HG03558 (cell line): ENCODE data around the gene TIMP1.
"Not testable (repeated sequence)": the region's sequence is repeated elsewhere in the genome, so short reads cannot be mapped to it uniquely, and the experiment has no call there.

Experiments used
- ATAC-seq: cut with Tn5 transposase; IDR thresholded peaks from one replicate; pipeline ENCODE4 v1.9.1; 2021; ENCODE audit warnings: moderate number of reproducible peaks; ENCODE audit not compliant: unreplicated experiment; ENCODE audit errors: extremely low read depth

Gene TIMP1

DNA sequence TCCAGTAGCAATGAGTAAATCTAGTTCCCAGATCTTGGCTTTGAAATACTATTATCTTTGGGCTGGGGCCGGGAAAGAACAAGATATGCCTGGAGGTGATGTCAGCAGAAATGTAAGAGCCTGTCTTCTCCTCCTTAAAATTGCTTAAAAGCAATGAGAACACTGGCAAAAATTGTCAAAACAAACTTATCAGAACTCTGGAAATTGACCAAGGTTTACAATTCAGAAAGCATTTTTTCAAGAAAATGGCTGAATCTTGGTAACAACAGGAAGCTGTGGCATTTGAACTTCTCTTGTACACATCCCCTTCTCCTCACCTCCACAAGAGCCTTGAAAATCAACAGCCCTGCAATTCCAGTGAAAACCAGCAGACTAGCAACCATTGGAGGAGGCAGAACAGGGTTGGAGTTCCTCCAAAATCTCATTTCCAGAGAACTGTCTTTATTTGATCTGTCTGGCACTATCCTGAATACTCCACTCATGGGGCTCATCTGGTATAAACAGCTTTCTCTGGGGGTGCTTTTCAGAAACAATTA lies 13.5 kb downstream of the TIMP1 start:
- ATAC-seq: no peak

DNA sequence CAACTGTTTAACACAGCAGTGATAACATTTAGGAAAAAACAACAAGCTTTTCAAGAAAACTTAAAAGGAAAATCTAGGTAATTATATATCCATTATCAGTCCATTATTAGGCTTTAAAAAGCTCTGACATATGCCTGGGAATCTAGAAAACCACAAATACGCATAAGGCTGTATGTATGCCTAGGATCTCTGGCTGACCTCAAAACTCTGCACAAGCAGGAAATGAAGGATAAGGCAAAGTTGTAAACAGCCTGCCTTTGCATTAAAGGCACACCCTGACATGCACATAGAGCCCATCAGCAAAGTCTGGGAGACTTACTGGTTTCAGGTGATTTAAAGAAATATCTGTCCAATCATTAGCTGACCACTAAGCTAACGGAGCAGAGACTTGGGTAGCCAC lies 14.0 kb downstream of the TIMP1 start:
- ATAC-seq: no peak

GRCh38 chrX:47597222-47597621 lies 15.0 kb downstream of the TIMP1 start:
- ATAC-seq: no peak

GRCh38 chrX:47603125-47603524 lies 20.9 kb downstream of the TIMP1 start:
- ATAC-seq: not testable (repeated sequence)

GRCh38 chrX:47605024-47605423 lies 22.8 kb downstream of the TIMP1 start:
- ATAC-seq: no peak

- ATAC-seq: no peak
Measured at GRCh38 chrX:47607091-47607490, 24.9 kb downstream of the TIMP1 start.

DNA sequence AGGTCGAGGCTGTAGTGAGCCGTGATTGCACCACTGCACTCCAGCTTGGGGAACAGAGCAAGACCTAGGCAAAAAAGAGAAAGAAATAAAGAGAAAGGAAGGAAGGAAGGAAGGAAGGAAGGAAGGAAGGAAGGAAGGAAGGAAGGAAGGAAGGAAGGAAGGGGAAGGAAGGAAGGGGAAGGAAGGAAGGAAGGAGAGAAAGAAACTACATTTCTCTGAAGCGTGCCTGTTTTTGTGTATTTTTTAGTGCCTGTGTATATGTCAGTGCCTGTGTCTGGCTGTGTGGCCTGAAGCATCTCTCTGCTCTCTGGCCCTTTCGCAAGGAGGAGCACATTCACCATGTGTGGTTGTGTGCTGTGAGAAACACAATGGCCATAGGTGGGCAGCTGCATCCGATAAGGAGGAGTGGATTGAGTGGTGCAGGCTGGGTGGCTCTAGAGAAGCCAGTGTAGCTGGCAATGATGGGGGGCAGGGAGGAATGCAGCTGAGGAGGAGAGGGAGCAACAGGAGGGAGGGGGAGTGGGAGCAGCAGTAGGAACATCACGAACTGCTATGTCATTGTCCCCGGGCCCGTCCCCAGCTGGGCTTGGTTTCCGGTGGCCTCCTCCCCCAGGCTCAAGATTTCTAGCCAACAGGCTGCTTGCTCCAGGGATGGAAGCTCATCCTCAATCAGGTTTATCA lies 26.0 kb downstream of the TIMP1 start:
- no peak for ATAC-seq

DNA sequence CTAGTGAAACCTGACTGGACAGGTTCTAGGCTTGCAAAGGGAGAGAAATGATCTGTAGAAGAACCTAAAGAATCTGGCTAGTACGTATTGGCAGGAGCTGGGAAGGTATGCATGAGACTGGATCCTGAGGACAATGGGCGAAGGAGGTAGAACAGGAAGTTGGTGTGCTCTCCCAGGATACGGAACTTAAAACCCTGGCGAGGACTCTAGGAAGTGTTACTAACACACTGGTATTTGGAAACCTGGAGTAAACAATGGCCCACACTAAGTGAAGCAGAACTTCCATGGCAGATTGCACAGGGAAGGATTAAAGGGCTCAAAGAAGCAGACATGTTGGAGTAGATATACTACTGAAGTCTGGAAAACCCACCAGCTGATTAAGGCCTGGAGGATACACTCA lies 28.3 kb downstream of the TIMP1 start:
- ATAC-seq: no peak

DNA sequence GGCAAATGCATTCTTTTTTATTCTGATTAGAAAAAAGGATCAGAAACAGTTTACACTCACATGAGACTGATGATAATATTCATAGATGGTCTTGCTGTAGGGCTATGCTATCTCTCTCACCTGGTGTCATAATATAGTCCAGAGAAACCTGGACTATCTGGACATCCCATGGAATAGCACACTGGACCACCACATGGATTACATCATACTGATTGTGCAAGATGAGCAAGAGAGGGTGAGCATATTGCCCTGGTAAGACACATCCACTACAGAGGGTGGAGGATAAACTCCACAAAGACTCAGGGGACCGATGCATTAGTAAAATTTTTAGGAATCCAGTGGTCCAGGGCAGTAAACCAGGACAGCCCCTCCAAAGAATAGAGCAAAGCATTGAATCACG lies 29.3 kb downstream of the TIMP1 start:
- no peak for ATAC-seq

GRCh38 chrX:47611926-47612325 lies 29.7 kb downstream of the TIMP1 start:
- ATAC-seq: no peak

GRCh38 chrX:47612418-47612817 lies 30.2 kb downstream of the TIMP1 start:
- no peak for ATAC-seq

DNA sequence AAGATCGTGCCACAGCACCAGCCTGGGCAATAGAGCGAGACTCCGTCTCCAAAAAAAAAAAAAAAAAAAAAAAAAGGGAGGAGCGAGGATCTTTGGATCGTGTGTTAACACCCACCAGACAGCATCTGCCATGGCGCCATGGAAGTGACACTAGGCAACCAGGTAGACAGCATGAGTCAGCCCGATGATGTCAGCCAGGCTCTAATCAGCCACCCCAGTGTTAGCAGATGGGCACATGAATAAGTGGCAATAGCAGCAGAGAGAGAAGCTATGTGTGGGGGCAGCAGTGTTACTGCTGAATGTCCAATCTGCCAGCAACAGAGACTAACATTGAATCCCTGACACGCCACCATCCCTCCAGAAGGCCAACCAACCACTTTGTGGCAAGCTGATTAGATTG lies 30.8 kb downstream of the TIMP1 start:
- no peak for ATAC-seq

DNA sequence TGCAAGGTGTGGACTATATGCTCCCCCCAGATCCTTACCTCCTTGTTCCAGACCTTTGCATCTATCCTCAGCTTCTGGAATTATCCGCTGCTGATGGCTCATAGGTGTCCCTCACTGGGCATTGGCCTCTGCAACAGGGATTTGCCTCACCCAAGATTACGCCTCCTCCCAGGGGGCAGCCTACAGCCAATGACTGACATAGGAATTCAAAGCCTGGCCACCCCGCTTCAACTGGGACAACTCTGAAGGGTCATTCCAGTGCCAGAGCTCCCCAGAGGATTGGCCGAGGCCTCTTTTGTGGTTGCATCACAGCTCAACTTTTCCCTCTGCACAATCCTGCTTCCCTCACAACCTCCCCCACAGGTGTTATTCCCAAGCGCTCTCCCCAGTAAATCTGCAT lies 32.4 kb downstream of the TIMP1 start:
- ATAC-seq: no peak

- ATAC-seq: no peak
Measured at GRCh38 chrX:47618923-47619485, 36.8 kb downstream of the TIMP1 start.

- ATAC-seq: no peak
Measured at GRCh38 chrX:47619486-47620302, 37.5 kb downstream of the TIMP1 start, which contains the start of gene SYN1. Gene SYN1 (minus strand): TSS chrX:47619857. CDS start chrX:47619728, 129 bp downstream.

DNA sequence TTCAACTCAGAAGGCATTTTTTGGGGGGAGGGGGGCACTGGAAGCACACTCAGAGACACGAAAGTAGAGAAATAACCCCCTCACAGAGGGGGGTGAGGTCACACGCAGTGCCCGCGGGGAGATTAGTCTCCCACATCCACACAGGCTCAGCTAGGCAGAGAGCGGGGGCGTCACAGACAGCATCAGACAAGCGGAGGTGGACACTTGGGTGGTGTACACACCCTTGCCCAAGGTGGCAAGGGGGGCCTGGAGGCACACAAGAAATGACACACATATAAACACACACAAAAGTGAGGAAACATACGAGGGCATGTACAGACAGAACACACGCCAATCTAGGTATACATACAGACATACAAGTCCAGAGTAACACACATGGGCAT lies 38.1 kb downstream of the TIMP1 start:
- ATAC-seq: no peak

GRCh38 chrX:47621851-47622250 lies 39.6 kb downstream of the TIMP1 start:
- no peak for ATAC-seq

DNA sequence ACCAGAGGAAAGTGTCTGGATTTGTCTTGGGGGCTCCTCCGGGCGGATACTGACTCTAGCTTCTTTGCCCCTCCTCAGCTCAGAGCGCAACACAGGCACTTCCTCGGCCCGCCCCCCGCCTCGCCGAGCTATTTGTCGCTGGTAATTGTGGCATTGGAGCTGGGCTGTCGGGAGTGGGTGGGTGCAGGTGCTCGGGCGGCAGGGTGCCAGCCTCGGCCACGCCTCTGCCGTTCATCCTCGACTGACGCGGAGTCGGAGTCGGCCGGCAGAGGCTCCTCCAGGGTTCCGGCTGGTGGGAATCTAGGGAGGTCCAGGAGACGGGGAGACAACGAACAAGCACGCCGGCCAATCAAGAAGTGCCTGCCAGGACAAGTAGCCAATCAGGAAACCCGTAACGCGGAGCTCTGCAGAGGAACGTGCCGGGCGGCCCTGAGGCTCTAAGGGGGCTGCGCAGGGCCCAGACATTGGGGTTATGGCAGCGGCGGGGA lies 41.3 kb downstream of the TIMP1 start:
- ATAC-seq: no peak

DNA sequence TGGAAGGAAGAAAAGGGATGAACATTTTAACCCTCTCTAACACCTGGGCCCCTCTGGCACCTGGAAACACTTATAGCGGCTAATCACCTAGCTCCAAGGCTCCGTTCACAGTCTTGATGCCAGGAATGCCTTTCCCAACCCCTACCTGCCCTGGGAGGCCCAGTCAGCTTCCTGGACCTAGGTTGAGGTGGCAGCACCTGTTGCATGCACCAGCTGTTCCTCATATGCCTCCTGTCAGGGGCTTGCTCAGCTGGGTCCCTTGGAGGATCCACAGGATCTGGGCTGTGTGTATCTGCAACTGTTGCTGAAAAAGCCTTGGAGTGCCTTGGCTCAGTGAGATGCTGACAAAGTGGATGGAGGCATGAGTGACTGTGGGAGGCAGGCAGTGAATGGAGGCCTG lies 43.1 kb downstream of the TIMP1 start:
- no peak for ATAC-seq

DNA sequence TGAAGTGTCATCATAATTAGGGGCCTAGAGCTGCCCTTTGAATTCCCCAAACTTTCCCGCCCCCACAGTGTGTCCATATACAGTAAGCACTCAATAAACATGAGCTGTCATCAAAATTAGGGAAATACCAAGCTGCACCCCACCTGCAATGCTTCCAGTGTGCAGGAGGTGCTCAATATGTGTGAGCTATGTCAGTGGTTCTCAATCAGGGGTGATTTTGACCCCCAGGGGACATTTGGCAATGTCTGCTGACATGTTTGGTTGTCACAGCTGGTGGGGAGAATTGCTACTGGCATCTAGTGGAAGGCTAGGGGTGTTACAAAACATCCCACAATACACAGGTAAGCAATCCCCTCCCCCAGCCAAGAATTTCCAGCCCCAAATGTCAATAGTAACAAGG lies 46.7 kb downstream of the TIMP1 start:
- ATAC-seq: no peak
